ENCODE data around the gene MON1A. TPM values are rescaled to one million over a fixed set of nuclear protein-coding genes. Genes with fewer than 3 reads are reported as not detected.

Gene MON1A
- total and polyA plus RNA-seq, 10 of the 15 experiments (the other 5 are each of a cell fraction or from before 2014, with no cell fraction given) = 1.3 to 10.5 (median 7.7) TPM

DNA sequence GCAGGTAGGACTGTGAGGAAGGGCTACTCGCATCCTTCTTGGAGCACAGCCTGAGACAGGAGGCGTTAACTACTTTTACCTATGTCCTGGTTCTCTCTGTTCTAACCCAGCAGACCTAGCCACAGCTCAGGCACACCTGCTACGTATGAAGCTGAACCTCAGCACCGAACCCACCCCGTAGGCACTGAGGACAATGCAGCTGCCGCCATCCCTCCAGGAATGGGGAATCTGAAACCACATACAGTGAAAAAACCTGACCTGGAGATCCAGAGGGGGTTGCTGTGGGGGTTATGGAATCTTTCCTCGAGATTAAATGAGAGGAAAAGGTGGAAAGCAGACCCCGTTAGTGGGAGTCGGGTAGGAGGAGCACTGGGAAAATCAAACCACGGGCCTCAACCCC is 40.3 kb downstream of the MON1A start:
- Histone ChIP-seq H3K36me3 (ENCODE audit: control insufficient read depth in 2 of 2, insufficient read depth in 2 of 2, low read length in 1 of 2) (no peaks in the 10 kb centered on the region), H3K4me3 (no peak overlapping the region), H4K20me1 (ENCODE audit: control insufficient read depth, insufficient read depth) (no peaks in the 10 kb centered on the region), H3K79me2 (ENCODE audit: control insufficient read depth, insufficient read depth, low read length) (no peaks in the 10 kb centered on the region), H3K27ac (ENCODE audit: control insufficient read depth, insufficient read depth) (no peak overlapping the region), H3K9me3 (replicated peaks; ENCODE audit: control insufficient read depth, insufficient read depth, low read length) (no peaks in the 10 kb centered on the region), H2AFZ (ENCODE audit: control insufficient read depth, low read depth, low read length) (no peak overlapping the region), H3K4me2 (ENCODE audit: control insufficient read depth, insufficient read depth) (no peak overlapping the region), H3K4me1 (ENCODE audit: control insufficient read depth, insufficient read depth, low read length) (no peaks in the 10 kb centered on the region), H3K27me3 (replicated peaks in 1 of 2; ENCODE audit: control insufficient read depth in 2 of 2, insufficient read depth in 2 of 2, low read length in 1 of 2) (no peaks in the 10 kb centered on the region), H3K9ac (ENCODE audit: control insufficient read depth, insufficient read depth, low read length) (no peak overlapping the region)
- TF ChIP-seq CHD4 (IDR thresholded peaks at IDR 0.05) (no peak), ESRRA (IDR thresholded peaks at IDR 0.05; ENCODE audit: low read length) (no peak), BHLHE40 (IDR thresholded peaks at IDR 0.05; ENCODE audit: borderline replicate concordance in 1 of 2, low read depth in 2 of 2, low read length in 1 of 2) (no peak), BCL11A (IDR thresholded peaks at IDR 0.05; ENCODE audit: low read depth, low read length) (no peak), NFYB (IDR thresholded peaks at IDR 0.05; ENCODE audit: insufficient read depth, low read depth, low read length) (no peak), BACH1 (IDR thresholded peaks at IDR 0.05; ENCODE audit: borderline replicate concordance) (no peak), HCFC1 (IDR thresholded peaks at IDR 0.05; ENCODE audit: low read length) (no peak), SRF (IDR thresholded peaks at IDR 0.05; ENCODE audit: low read depth in 2 of 2, low read length in 2 of 2) (no peak), DPF2 (IDR thresholded peaks at IDR 0.05) (no peak), SMAD5 (IDR thresholded peaks at IDR 0.05; ENCODE audit: low read depth) (no peak), EED (IDR thresholded peaks at IDR 0.05; ENCODE audit: low read depth) (no peak), FOXM1 (IDR thresholded peaks at IDR 0.05; ENCODE audit: low read depth, low read length) (no peak), SUPT20H (IDR thresholded peaks at IDR 0.05; ENCODE audit: borderline replicate concordance, control insufficient read depth, low read depth, low read length) (no peak), IKZF2 (IDR thresholded peaks at IDR 0.05) (no peak), RBBP5 (conservative IDR thresholded peaks at IDR 0.05) (no peak), CBX5 (IDR thresholded peaks at IDR 0.05; ENCODE audit: low read depth) (no peak), CBX3 (IDR thresholded peaks at IDR 0.05; ENCODE audit: borderline replicate concordance, low read depth) (no peak)
- TF ChIP-seq, protein P1, sequence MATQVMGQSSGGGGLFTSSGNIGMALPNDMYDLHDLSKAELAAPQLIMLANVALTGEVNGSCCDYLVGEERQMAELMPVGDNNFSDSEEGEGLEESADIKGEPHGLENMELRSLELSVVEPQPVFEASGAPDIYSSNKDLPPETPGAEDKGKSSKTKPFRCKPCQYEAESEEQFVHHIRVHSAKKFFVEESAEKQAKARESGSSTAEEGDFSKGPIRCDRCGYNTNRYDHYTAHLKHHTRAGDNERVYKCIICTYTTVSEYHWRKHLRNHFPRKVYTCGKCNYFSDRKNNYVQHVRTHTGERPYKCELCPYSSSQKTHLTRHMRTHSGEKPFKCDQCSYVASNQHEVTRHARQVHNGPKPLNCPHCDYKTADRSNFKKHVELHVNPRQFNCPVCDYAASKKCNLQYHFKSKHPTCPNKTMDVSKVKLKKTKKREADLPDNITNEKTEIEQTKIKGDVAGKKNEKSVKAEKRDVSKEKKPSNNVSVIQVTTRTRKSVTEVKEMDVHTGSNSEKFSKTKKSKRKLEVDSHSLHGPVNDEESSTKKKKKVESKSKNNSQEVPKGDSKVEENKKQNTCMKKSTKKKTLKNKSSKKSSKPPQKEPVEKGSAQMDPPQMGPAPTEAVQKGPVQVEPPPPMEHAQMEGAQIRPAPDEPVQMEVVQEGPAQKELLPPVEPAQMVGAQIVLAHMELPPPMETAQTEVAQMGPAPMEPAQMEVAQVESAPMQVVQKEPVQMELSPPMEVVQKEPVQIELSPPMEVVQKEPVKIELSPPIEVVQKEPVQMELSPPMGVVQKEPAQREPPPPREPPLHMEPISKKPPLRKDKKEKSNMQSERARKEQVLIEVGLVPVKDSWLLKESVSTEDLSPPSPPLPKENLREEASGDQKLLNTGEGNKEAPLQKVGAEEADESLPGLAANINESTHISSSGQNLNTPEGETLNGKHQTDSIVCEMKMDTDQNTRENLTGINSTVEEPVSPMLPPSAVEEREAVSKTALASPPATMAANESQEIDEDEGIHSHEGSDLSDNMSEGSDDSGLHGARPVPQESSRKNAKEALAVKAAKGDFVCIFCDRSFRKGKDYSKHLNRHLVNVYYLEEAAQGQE (IDR thresholded peaks at IDR 0.05; ENCODE audit: low read depth, low read length) = no peak
- FAIRE-seq = no peak
- POLR2A ChIA-PET = no interaction called here
- SMC1A ChIA-PET (ENCODE audit: uncharacterized antibody, unreplicated experiment) = no interaction called here
- CTCF ChIA-PET = no interaction called here
- no peak for ATAC-seq
- BruUV-seq (replicated peaks) = no TSS peak
- intact Hi-C loops (cut with micrococcal nuclease; ENCODE audit: unreplicated experiment) (no loop called here), in situ Hi-C loops (cut with MboI) (no loop called here)
- 49% methylated on average over 10 of the region's 10 CpGs for WGBS (ENCODE audit: insufficient coverage, insufficient replicate concordance, low lambda C conversion rate, missing lambda C conversion rate)
- RAD21 ChIA-PET (ENCODE audit: unreplicated experiment) = no interaction called here
- DNase-seq (ENCODE audit: low read depth, low spot score) = no peak
